Endothelial cell of umbilical vein (primary cell): ENCODE measurements around the gene RANBP17. TPM values are rescaled to one million over a fixed set of nuclear protein-coding genes. Genes with fewer than 3 reads are reported as not detected.

Source experiments
- BruUV-seq: library from RNA; stranded (reverse); fragments of 400-500 nt; replicated peaks from 2 replicates; lab custom pipeline; 2021; lab: Mats Ljungman, UMichigan
- CTCF ChIA-PET: fragments of 300-600, 350-600 bp; sonication (Branson Sonifier 250); formaldehyde crosslinking; loops from one replicate; lab custom pipeline; 2021; ENCODE audit warnings: antibody characterized with exemption, inconsistent platforms; lab: Charles Lee
- POLR2A ChIA-PET: fragments of 300-600, 350-600 bp; sonication (Branson Sonifier 250); formaldehyde crosslinking; loops from one replicate; lab custom pipeline; 2021; ENCODE audit warnings: antibody characterized with exemption, inconsistent platforms; lab: Charles Lee
- DNase-seq: peaks from one replicate; pipeline ENCODE4 v3.0.0-alpha.2; 2011; ENCODE audit warnings: low read depth, low spot score
- FAIRE-seq: peaks from 2 replicates; lab custom pipeline; 2011; peaks lifted over from hg19 to GRCh38; lab: Jason Lieb, UNC
- H2AFZ ChIP-seq: 2 replicates; pipeline ENCODE4 v1.6.0; 2012; ENCODE audit warnings: low read depth, low read length, control low read depth, inconsistent platforms
- H3K27ac ChIP-seq: 2 replicates; pipeline ENCODE4 v1.5.1; 2011; ENCODE audit warnings: low read depth, mild to moderate bottlenecking, control low read depth, low read length, moderate library complexity; ENCODE audit not compliant: insufficient read depth
- H3K27me3 ChIP-seq, 2 experiments: 2 replicates each; pipeline versions ENCODE4 v1.6.0 to v1.6.1; 2011; ENCODE audit warnings: low read length in 2 of 2, mixed read lengths in 1 of 2; ENCODE audit not compliant: control insufficient read depth in 2 of 2, insufficient read depth in 2 of 2
- H3K36me3 ChIP-seq, 2 experiments: 2 replicates in 1 of 2; 3 replicates in 1 of 2; pipeline ENCODE4 v1.5.1; 2011; ENCODE audit warnings: low read length in 2 of 2, mild to moderate bottlenecking in 1 of 2, moderate library complexity in 1 of 2; ENCODE audit not compliant: control insufficient read depth in 2 of 2, insufficient read depth in 2 of 2; ENCODE audit errors: extremely low read depth in 1 of 2
- H3K4me1 ChIP-seq: 3 replicates; pipeline ENCODE4 v1.5.1; 2011; ENCODE audit warnings: mild to moderate bottlenecking, low read length; ENCODE audit not compliant: control insufficient read depth, insufficient read depth; ENCODE audit errors: extremely low read depth
- H3K4me2 ChIP-seq: 2 replicates; pipeline ENCODE4 v1.6.1; 2011; ENCODE audit warnings: low read length, control low read depth, mixed read lengths; ENCODE audit not compliant: insufficient read depth
- H3K4me3 ChIP-seq, 3 experiments: fragments of 200-600 bp in 1 of 3; sonication (generic), shearing (Covaris generic) in 1 of 3; replicated peaks in 1 of 3; 2 replicates each; pipeline ENCODE4 v1.5.1; 2011 to 2016; ENCODE audit warnings: control low read depth in 3 of 3, low read length in 3 of 3, mild to moderate bottlenecking in 2 of 3, inconsistent platforms in 1 of 3, low read depth in 1 of 3, moderate library complexity in 1 of 3; ENCODE audit not compliant: insufficient read depth in 1 of 3
- H3K79me2 ChIP-seq: 2 replicates; pipeline ENCODE4 v1.6.0; 2012; ENCODE audit warnings: low read length, inconsistent platforms; ENCODE audit not compliant: control insufficient read depth, insufficient read depth
- H3K9ac ChIP-seq: replicated peaks from 2 replicates; pipeline ENCODE3; 2011; ENCODE audit warnings: low read length, control low read depth; ENCODE audit not compliant: insufficient read depth; ENCODE audit errors: extremely low read depth
- H3K9me1 ChIP-seq: replicated peaks from 3 replicates; pipeline ENCODE4 v1.6.0; 2011; ENCODE audit warnings: mild to moderate bottlenecking, low read length; ENCODE audit not compliant: control insufficient read depth, insufficient read depth; ENCODE audit errors: extremely low read depth
- H3K9me3 ChIP-seq: replicated peaks from 2 replicates; pipeline ENCODE4 v1.5.1; 2012; ENCODE audit warnings: low read length, inconsistent platforms; ENCODE audit not compliant: control insufficient read depth, insufficient read depth
- H4K20me1 ChIP-seq: replicated peaks from 2 replicates; pipeline ENCODE3; 2011; ENCODE audit warnings: mild to moderate bottlenecking, low read length; ENCODE audit not compliant: control insufficient read depth, insufficient read depth; ENCODE audit errors: extremely low read depth
- CTCF ChIP-seq, 2 donors: IDR thresholded peaks; 1 replicate in 1 of 2; 2 replicates in 1 of 2; pipeline ENCODE4 v1.5.1; 2011; ENCODE audit warnings: low read length in 2 of 2, mild to moderate bottlenecking in 2 of 2, moderate library complexity in 2 of 2, control low read depth in 1 of 2, inconsistent platforms in 1 of 2, low read depth in 1 of 2; ENCODE audit not compliant: insufficient read depth in 1 of 2; ENCODE audit errors: extremely low read depth in 1 of 2
- EZH2 ChIP-seq: IDR thresholded peaks from 2 replicates; pipeline ENCODE4 v1.6.1; 2012; ENCODE audit warnings: borderline replicate concordance, low read depth, mild to moderate bottlenecking, moderate library complexity, low read length, inconsistent platforms; ENCODE audit not compliant: severe bottlenecking
- FOS ChIP-seq: IDR thresholded peaks from 2 replicates; pipeline ENCODE4 v1.6.1; 2011; ENCODE audit warnings: mild to moderate bottlenecking, low read length, moderate library complexity, borderline replicate concordance; ENCODE audit not compliant: insufficient read depth
- GATA2 ChIP-seq: IDR thresholded peaks from 2 replicates; pipeline ENCODE4 v1.7.0; 2011; ENCODE audit warnings: low read depth, mild to moderate bottlenecking, moderate library complexity, mixed read lengths, low read length; ENCODE audit not compliant: insufficient read length, insufficient read depth
- JUN ChIP-seq: IDR thresholded peaks from 2 replicates; pipeline ENCODE4 v1.6.1; 2011; ENCODE audit warnings: borderline replicate concordance, low read depth; ENCODE audit not compliant: insufficient read length, insufficient read depth
- MAX ChIP-seq: IDR thresholded peaks from 2 replicates; pipeline ENCODE4 v1.6.1; 2011; ENCODE audit not compliant: insufficient read depth, insufficient read length
- MYC ChIP-seq: IDR thresholded peaks from one replicate; pipeline ENCODE4 v1.6.1; 2011; ENCODE audit warnings: mild to moderate bottlenecking, low read depth, low read length
- POLR2A ChIP-seq: IDR thresholded peaks from 2 replicates; pipeline ENCODE4 v1.6.1; 2012; ENCODE audit warnings: low read depth, mild to moderate bottlenecking, control low read depth, low read length
- POLR2AphosphoS5 ChIP-seq: IDR thresholded peaks from 2 replicates; pipeline ENCODE4 v1.6.1; 2012; ENCODE audit warnings: low read depth, mild to moderate bottlenecking, control low read depth, low read length, moderate library complexity; ENCODE audit not compliant: insufficient read depth
- dilution Hi-C: fragments of 300-500 bp; cut with MboI; formaldehyde crosslinking; loops from one replicate; pipeline ENCODE4 v1.15.0; 2019; ENCODE audit warnings: low sequenced_read_pairs; ENCODE audit not compliant: extremely low pct_ligation_motif_present
- intact Hi-C: fragments of 100-400 bp; cut with micrococcal nuclease; formaldehyde crosslinking; loops from one replicate; pipeline ENCODE4 v1.10.0; 2022
- polyA plus RNA-seq, 4 experiments: library from polyadenylated mRNA; depleted of rRNA in 3 of 4; stranded (reverse) in 3 of 4; unstranded in 1 of 4; fragments of >200 nt; gene quantifications; 2 replicates each; pipeline versions ENCODE4 v1.2.1 to v1.2.3, GENCODE V29; 2011 to 2012; ENCODE audit warnings: missing spikeins in 1 of 4
- total RNA-seq: library from RNA; stranded (reverse); gene quantifications from 2 replicates; pipeline ENCODE4 v1.2.3, GENCODE V29; 2021

RANBP17 gene
- total and polyA plus RNA-seq, 2 donors (not counting 3 experiments of a cell fraction or from before 2014, with no cell fraction given) = 5.6 to 13.6 TPM

- CTCF ChIA-PET = interaction anchor here (0.9 to 1.4 kb wide), 3 partner anchors 9 to 93 kb away, joined by 3 to 4 read pairs (median 3); no protein-coding TSS in a partner anchor
- Histone ChIP-seq H3K27ac (no peak overlapping the region), H3K4me2 (no peak overlapping the region), H3K4me1 (no peaks in the 10 kb centered on the region), H3K36me3 (no peaks in the 10 kb centered on the region), H3K4me3 (no peak overlapping the region), H4K20me1 (no peaks in the 10 kb centered on the region), H3K79me2 (no peaks in the 10 kb centered on the region), H3K9me1 (no peaks in the 10 kb centered on the region), H3K9ac (no peak overlapping the region), H2AFZ (no peak overlapping the region), H3K9me3 (no peaks in the 10 kb centered on the region), H3K27me3 (peaks cover 4 to 7% of the 10 kb centered on the region in 2 experiments)
- intact Hi-C loops (no loop called here), dilution Hi-C loops (no loop called here)
- POLR2A ChIA-PET = no interaction called here
- no peak for TF ChIP-seq POLR2AphosphoS5
- no peak for TF ChIP-seq GATA2
- no peak for TF ChIP-seq MYC
- TF ChIP-seq JUN = no peak
- TF ChIP-seq MAX = no peak
- TF ChIP-seq FOS = no peak
- TF ChIP-seq CTCF (IDR thresholded peaks at IDR 0.05; ENCODE audit: extremely low read depth in 1 of 2, insufficient read depth in 1 of 2, low read depth in 1 of 2, low read length in 2 of 2) = no peak
- TF ChIP-seq POLR2A = no peak
- no peak for TF ChIP-seq EZH2
- no TSS peak for BruUV-seq
- DNase-seq (no peak), FAIRE-seq (no peak)
Observed at GRCh38 chr5:171299851-171300250, 438.0 kb downstream of the RANBP17 start.
